Measurements from ENCODE around the gene SLC12A4.

The SLC12A4 gene

DNA sequence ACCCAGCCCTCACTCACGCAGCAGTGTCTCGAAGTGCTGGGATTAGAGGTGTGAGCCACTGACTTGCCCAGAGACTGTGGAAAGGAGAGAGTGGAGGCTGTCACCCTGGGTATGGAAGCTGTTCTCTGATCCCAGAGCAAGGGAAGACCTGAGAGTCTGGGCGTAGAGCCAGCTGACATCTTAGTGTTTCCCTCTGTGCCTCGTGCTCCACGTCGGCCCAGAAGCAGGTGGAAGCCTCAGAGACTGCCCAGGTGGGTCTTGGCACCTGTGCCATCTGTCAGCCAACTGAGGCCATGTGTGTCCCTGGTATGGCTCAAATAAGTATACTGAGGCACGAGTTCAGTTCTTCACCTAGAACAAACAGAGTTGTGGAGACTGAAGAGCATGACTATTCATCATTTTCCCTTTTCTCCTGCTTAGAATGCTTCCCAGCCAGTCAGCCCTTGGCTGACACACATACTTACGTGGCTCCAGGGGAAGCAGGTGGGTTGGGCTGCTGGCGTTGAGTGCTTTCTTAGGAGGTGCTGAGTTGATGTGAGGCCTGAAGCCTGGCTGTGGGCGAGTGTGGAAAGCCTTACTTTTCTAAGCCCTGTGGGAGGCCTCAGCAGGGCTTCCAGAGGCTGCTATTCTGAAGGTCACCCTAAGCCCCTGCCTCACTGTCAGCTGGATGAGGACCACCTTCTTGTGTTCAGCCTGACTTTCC lies 44.9 kb downstream of the SLC12A4 start:
- H3K4me3 Mint-ChIP-seq, result no peak overlapping the region
- H3K4me1 Mint-ChIP-seq, result peaks cover 5% of the 10 kb centered on the region
- H3K27me3 Mint-ChIP-seq (ENCODE audit: low read depth), result no peaks in the 10 kb centered on the region
- TF ChIP-seq, protein P1, sequence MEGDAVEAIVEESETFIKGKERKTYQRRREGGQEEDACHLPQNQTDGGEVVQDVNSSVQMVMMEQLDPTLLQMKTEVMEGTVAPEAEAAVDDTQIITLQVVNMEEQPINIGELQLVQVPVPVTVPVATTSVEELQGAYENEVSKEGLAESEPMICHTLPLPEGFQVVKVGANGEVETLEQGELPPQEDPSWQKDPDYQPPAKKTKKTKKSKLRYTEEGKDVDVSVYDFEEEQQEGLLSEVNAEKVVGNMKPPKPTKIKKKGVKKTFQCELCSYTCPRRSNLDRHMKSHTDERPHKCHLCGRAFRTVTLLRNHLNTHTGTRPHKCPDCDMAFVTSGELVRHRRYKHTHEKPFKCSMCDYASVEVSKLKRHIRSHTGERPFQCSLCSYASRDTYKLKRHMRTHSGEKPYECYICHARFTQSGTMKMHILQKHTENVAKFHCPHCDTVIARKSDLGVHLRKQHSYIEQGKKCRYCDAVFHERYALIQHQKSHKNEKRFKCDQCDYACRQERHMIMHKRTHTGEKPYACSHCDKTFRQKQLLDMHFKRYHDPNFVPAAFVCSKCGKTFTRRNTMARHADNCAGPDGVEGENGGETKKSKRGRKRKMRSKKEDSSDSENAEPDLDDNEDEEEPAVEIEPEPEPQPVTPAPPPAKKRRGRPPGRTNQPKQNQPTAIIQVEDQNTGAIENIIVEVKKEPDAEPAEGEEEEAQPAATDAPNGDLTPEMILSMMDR (IDR thresholded peaks at IDR 0.05; ENCODE audit: unreplicated experiment in 3 of 3), result no peak
- H3K36me3 Mint-ChIP-seq (ENCODE audit: low read depth), result no peaks in the 10 kb centered on the region
- H3K27ac Mint-ChIP-seq, result no peak overlapping the region
- no peaks in the 10 kb centered on the region for H3K9me3 Mint-ChIP-seq

DNA sequence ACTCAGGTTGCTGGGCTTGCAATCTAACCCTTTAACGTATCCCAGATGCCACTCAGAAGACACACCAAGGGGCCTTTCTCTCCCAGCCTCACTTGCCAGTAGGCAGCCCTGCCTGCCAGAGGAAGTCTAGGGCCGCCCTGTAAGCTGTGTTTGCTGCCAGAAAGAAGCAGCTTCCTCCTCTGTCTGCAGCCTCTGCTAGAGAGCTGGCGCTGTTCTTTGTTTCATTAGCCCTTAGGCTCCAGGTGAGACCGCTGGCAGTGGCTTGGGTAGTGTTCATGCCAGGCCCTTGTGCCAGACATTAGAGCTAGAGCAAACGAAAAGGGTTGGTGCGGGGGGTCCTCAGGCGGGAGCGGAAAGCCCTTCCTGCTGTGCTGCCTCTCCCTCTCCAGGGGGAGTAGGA lies 45.7 kb downstream of the SLC12A4 start:
- Mint-ChIP-seq H3K4me3 (no peak overlapping the region), H3K36me3 (ENCODE audit: low read depth) (peaks cover 1% of the 10 kb centered on the region), H3K4me1 (peaks cover 8% of the 10 kb centered on the region), H3K27ac (peak overlapping the region in 1 of 3 experiments; percentile 45), H3K27me3 (ENCODE audit: low read depth) (no peaks in the 10 kb centered on the region), H3K9me3 (no peaks in the 10 kb centered on the region)
- TF ChIP-seq, protein P1 (IDR thresholded peaks at IDR 0.05; ENCODE audit: unreplicated experiment in 3 of 3), result no peak

DNA sequence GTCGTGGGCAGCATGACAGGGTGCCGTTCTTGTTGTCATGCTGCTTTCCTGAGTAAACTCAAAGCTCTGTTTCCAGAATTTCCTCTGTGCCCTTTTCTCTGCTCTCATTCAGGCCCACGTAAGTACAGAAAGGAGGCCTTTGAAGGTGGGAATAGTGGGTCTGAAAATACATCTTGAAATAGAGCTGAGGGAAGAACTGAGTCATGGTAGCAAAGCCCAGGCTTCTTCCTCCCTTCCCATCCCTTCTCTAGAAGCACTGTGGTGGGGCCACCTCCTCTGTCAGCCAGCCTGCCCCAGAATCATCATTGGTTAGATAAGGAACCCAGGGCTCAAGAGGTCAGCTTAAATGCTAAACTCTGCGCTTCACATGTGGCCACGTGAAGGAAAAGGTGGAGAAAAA lies 46.2 kb downstream of the SLC12A4 start:
- no peak overlapping the region for H3K4me3 Mint-ChIP-seq
- peaks cover 6% of the 10 kb centered on the region for H3K36me3 Mint-ChIP-seq (ENCODE audit: low read depth)
- no peaks in the 10 kb centered on the region for H3K9me3 Mint-ChIP-seq
- TF ChIP-seq, protein P1 (IDR thresholded peaks at IDR 0.05; ENCODE audit: unreplicated experiment in 3 of 3), result no peak
- H3K27ac Mint-ChIP-seq, result no peak overlapping the region
- H3K4me1 Mint-ChIP-seq, result peaks cover 13% of the 10 kb centered on the region
- no peaks in the 10 kb centered on the region for H3K27me3 Mint-ChIP-seq (ENCODE audit: low read depth)

DNA sequence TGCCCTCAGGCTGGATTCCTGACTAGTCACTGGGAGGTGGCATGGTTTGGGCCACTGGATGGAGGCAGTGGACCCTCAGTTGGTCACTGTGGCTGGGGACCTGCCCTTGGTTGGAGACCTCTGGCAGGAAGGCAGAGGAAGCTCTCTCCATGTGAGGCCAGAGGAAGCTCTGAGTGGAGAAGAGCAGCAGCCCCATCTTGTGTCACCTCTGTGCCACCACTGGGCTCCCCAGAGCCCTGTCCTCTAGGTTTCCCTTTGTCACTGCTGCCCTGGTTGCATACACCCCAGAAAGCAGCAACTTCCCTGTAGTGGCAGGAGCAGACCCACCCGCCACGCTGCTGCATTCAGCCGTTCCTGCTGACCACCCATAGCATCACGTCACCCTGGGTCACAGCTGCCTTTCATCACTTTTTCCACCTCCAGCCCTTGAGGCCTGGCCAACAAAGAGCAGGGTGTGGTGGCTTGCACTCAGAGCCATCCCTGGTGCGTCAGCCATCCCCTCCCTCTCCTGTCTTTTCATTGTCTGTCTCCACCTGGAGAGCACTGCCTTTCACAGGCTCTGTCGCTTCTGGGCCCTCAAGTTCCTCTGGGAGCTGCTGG lies 48.7 kb downstream of the SLC12A4 start:
- H3K4me1 Mint-ChIP-seq, result peaks cover 35% of the 10 kb centered on the region
- H3K27ac Mint-ChIP-seq, result no peak overlapping the region
- peaks cover 17% of the 10 kb centered on the region for H3K36me3 Mint-ChIP-seq (ENCODE audit: low read depth)
- no peak overlapping the region for H3K4me3 Mint-ChIP-seq
- H3K27me3 Mint-ChIP-seq (ENCODE audit: low read depth), result no peaks in the 10 kb centered on the region
- no peaks in the 10 kb centered on the region for H3K9me3 Mint-ChIP-seq
- TF ChIP-seq, protein P1 (IDR thresholded peaks at IDR 0.05; ENCODE audit: unreplicated experiment in 3 of 3), result no peak

DNA sequence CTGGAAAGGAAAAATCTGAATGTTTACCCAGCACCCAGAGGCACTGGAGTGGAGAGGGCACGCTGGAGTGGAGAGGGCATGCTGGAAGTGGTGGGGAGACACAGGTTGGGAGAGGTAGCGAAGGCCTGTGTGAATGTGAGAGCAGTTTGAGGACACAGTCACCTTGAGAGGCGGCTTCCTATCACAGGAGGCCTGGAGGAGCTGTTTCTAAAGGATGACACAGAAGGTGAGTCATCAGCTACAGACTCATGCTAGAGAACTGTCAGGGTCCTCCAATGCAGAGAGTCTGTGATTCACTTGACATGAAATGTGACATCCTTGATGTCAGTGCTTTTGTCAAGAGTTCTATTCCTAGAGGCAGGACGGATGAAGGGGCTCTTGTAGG lies 50.6 kb downstream of the SLC12A4 start:
- H3K9me3 Mint-ChIP-seq, result no peaks in the 10 kb centered on the region
- H3K27ac Mint-ChIP-seq, result peak overlapping the region in 2 of 3 experiments; percentile 47 to 75
- TF ChIP-seq, protein P1 (IDR thresholded peaks at IDR 0.05; ENCODE audit: unreplicated experiment in 3 of 3), result no peak
- H3K36me3 Mint-ChIP-seq (ENCODE audit: low read depth), result peaks cover 24% of the 10 kb centered on the region
- H3K4me1 Mint-ChIP-seq, result peaks cover 32% of the 10 kb centered on the region
- H3K27me3 Mint-ChIP-seq (ENCODE audit: low read depth), result no peaks in the 10 kb centered on the region
- no peak overlapping the region for H3K4me3 Mint-ChIP-seq
